WTC11 (cell line): ENCODE results near the gene AKT3. TPM values are rescaled to one million over a fixed set of nuclear protein-coding genes. Genes with fewer than 3 reads are reported as not detected.

ENCODE experiments used
- ATAC-seq: fragments of 200-7000 bp; cut with Tn5 transposase; 2 replicates; pipeline ENCODE4 v1.10.0; 2021; ENCODE audit warnings: mild to moderate bottlenecking, moderate library complexity
- CTCF ChIA-PET: fragments of 300-600 bp; sonication (Branson Sonifier 250); formaldehyde crosslinking; loops from one replicate; lab custom pipeline; 2021; ENCODE audit warnings: antibody characterized with exemption; lab: Charles Lee
- POLR2A ChIA-PET: fragments of 350-600 bp; sonication (Branson Sonifier 250); formaldehyde crosslinking; loops from one replicate; lab custom pipeline; 2021; ENCODE audit warnings: antibody characterized with exemption; lab: Charles Lee
- DNase-seq: peaks from one replicate; pipeline ENCODE4 v3.0.0; 2021; ENCODE audit warnings: low spot score
- H3K27ac Mint-ChIP-seq: 2 replicates; pipeline ENCODE4 v1.8.0; 2021; ENCODE audit warnings: mixed read lengths
- H3K27me3 Mint-ChIP-seq: 2 replicates; pipeline ENCODE4 v1.8.0; 2021; ENCODE audit warnings: low read depth, mild to moderate bottlenecking, moderate library complexity, mixed read lengths
- H3K36me3 Mint-ChIP-seq: 2 replicates; pipeline ENCODE4 v1.8.0; 2021; ENCODE audit warnings: mixed read lengths
- H3K4me1 Mint-ChIP-seq: 2 replicates; pipeline ENCODE4 v1.8.0; 2022; ENCODE audit warnings: mixed read lengths
- H3K4me3 Mint-ChIP-seq: 2 replicates; pipeline ENCODE4 v1.8.0; 2021; ENCODE audit warnings: mild to moderate bottlenecking, moderate library complexity, mixed read lengths
- H3K9me3 Mint-ChIP-seq: 2 replicates; pipeline ENCODE4 v1.8.0; 2021; ENCODE audit warnings: mixed read lengths
- ATF2 ChIP-seq: sonication (generic); formaldehyde crosslinking; IDR thresholded peaks from 2 replicates; pipeline ENCODE4 v1.8.1; 2022; ENCODE audit warnings: low read depth, missing genetic modification reagents, borderline replicate concordance
- CDX4 ChIP-seq: fragments of 250-450 bp; sonication (Bioruptor Pico); IDR thresholded peaks from 2 replicates; pipeline ENCODE4 v1.9.0; 2021; ENCODE audit warnings: moderate library complexity, mild to moderate bottlenecking, inconsistent platforms, borderline replicate concordance
- FOXJ3 ChIP-seq: sonication (generic); formaldehyde crosslinking; IDR thresholded peaks from 2 replicates; pipeline ENCODE4 v1.9.0; 2021; ENCODE audit warnings: missing genetic modification reagents, mild to moderate bottlenecking, borderline replicate concordance
- FOXP1 ChIP-seq: sonication (generic); formaldehyde crosslinking; IDR thresholded peaks from 2 replicates; pipeline ENCODE4 v1.8.0; 2022; ENCODE audit warnings: missing genetic modification reagents, mild to moderate bottlenecking, moderate library complexity, borderline replicate concordance
- FOXP4 ChIP-seq: sonication (generic); formaldehyde crosslinking; IDR thresholded peaks from 2 replicates; pipeline ENCODE4 v1.8.0; 2022; ENCODE audit warnings: mild to moderate bottlenecking, missing genetic modification reagents
- HMGA2 ChIP-seq: fragments of 250-450 bp; sonication (Bioruptor Pico); IDR thresholded peaks from 2 replicates; pipeline ENCODE4 v1.4.0; 2021; ENCODE audit warnings: mild to moderate bottlenecking, moderate library complexity
- JAZF1 ChIP-seq: fragments of 250-450 bp; sonication (Bioruptor Pico); IDR thresholded peaks from 2 replicates; pipeline ENCODE4 v1.9.0; 2021; ENCODE audit warnings: moderate library complexity, mild to moderate bottlenecking, inconsistent platforms
- MLX ChIP-seq: sonication (generic); formaldehyde crosslinking; IDR thresholded peaks from 2 replicates; pipeline ENCODE4 v1.8.1; 2023; ENCODE audit warnings: mild to moderate bottlenecking, missing genetic modification reagents, moderate library complexity
- MXD4 ChIP-seq: fragments of 250-450 bp; sonication (Bioruptor Pico); IDR thresholded peaks from 2 replicates; pipeline ENCODE4 v1.8.0; 2021; ENCODE audit warnings: mild to moderate bottlenecking, moderate library complexity, borderline replicate concordance
- NR1H2 ChIP-seq: sonication (generic); formaldehyde crosslinking; IDR thresholded peaks from 2 replicates; pipeline ENCODE4 v1.9.0; 2021; ENCODE audit warnings: mild to moderate bottlenecking, moderate library complexity, missing genetic modification reagents
- OVOL2 ChIP-seq: fragments of 250-450 bp; sonication (Bioruptor Pico); IDR thresholded peaks from 2 replicates; pipeline ENCODE4 v1.9.0; 2021; ENCODE audit warnings: mild to moderate bottlenecking, borderline replicate concordance
- PREB ChIP-seq: sonication (generic); formaldehyde crosslinking; IDR thresholded peaks from 2 replicates; pipeline ENCODE4 v1.8.1; 2022; ENCODE audit warnings: mild to moderate bottlenecking, missing genetic modification reagents, moderate library complexity, borderline replicate concordance
- RORB ChIP-seq: fragments of 250-450 bp; sonication (Bioruptor Pico); IDR thresholded peaks from 2 replicates; pipeline ENCODE4 v1.9.0; 2021; ENCODE audit warnings: mild to moderate bottlenecking
- SMAD4 ChIP-seq: sonication (generic); formaldehyde crosslinking; IDR thresholded peaks from 2 replicates; pipeline ENCODE4 v1.8.0; 2022; ENCODE audit warnings: mild to moderate bottlenecking, missing genetic modification reagents
- USF1 ChIP-seq: sonication (generic); formaldehyde crosslinking; IDR thresholded peaks from 2 replicates; pipeline ENCODE4 v1.8.0; 2022; ENCODE audit warnings: mild to moderate bottlenecking, missing genetic modification reagents
- ZBTB43 ChIP-seq: sonication (generic); formaldehyde crosslinking; IDR thresholded peaks from 2 replicates; pipeline ENCODE4 v1.8.1; 2023; ENCODE audit warnings: mild to moderate bottlenecking, missing genetic modification reagents
- ZNF281 ChIP-seq: sonication (generic); formaldehyde crosslinking; IDR thresholded peaks from 2 replicates; pipeline ENCODE4 v1.8.0; 2023; ENCODE audit warnings: mild to moderate bottlenecking, missing genetic modification reagents
- ZNF317 ChIP-seq: sonication (generic); formaldehyde crosslinking; IDR thresholded peaks from 2 replicates; pipeline ENCODE4 v1.8.1; 2023; ENCODE audit warnings: low read depth, mild to moderate bottlenecking, moderate library complexity, missing genetic modification reagents, borderline replicate concordance
- ZSCAN18 ChIP-seq: fragments of 250-450 bp; sonication (Bioruptor Pico); IDR thresholded peaks from 2 replicates; pipeline ENCODE4 v2.1.2; 2022; ENCODE audit warnings: mild to moderate bottlenecking, moderate library complexity
- total RNA-seq: library from RNA; stranded (reverse); gene quantifications from 3 replicates; pipeline ENCODE4 v1.2.3, GENCODE V29; 2021

The AKT3 gene
- total RNA-seq, 1 experiment from 2014 or later, result 38.5 TPM

GRCh38 chr1:243821177-243821680 is 28.8 kb downstream of the AKT3 start (continued):
- no peak for TF ChIP-seq ZNF281
- TF ChIP-seq OVOL2 (CRISPR knock-in tag), result no peak
- no peak for TF ChIP-seq FOXJ3 (CRISPR knock-in tag)
- TF ChIP-seq, all 79 proteins: peak for 0

GRCh38 chr1:243819438-243819839 is 30.6 kb downstream of the AKT3 start:
- peak; percentile 58 for DNase-seq
- no peak overlapping the region for H3K27ac Mint-ChIP-seq
- no peaks in the 10 kb centered on the region for H3K27me3 Mint-ChIP-seq
- no peaks in the 10 kb centered on the region for H3K4me1 Mint-ChIP-seq
- CTCF ChIA-PET, result interaction anchor here (0.6 to 1.4 kb wide), 4 partner anchors 20 to 341 kb away, joined by 3 to 4 read pairs (median 3); no protein-coding TSS in a partner anchor
- POLR2A ChIA-PET, result no interaction called here
- H3K9me3 Mint-ChIP-seq, result peaks cover 51% of the 10 kb centered on the region
- no peak overlapping the region for H3K4me3 Mint-ChIP-seq
- peak; percentile 76 for ATAC-seq
- H3K36me3 Mint-ChIP-seq, result peaks cover 40% of the 10 kb centered on the region
- TF ChIP-seq FOXP4 (CRISPR knock-in tag) (no peak), FOXP1 (no peak), PREB (no peak), ZNF281 (no peak), ATF2 (CRISPR knock-in tag) (no peak), ZSCAN18 (no peak), USF1 (CRISPR knock-in tag) (no peak), MLX (no peak), JAZF1 (CRISPR knock-in tag) (no peak), NR1H2 (no peak), ZNF317 (no peak), CDX4 (CRISPR knock-in tag) (no peak), MXD4 (CRISPR knock-in tag) (no peak), SMAD4 (CRISPR knock-in tag) (no peak), RORB (CRISPR knock-in tag) (no peak), ZBTB43 (no peak), HMGA2 (CRISPR knock-in tag) (no peak)
